Spleen (tissue), 7 donors: ENCODE measurements around the gene FAM174B.

Source experiments
- CTCF ChIP-seq, 11 experiments: fragments of 200-600 bp in 7 of 11; fragments of 450-650 bp in 4 of 11; sonication (generic) in 4 of 11; IDR thresholded peaks in 8 of 11; conservative IDR thresholded peaks in 3 of 11; 1 replicate in 7 of 11; 2 replicates in 4 of 11; pipeline versions ENCODE4 v1.4.0 to v1.8.0; 2016 to 2021; ENCODE audit warnings: antibody characterized with exemption in 11 of 11, inconsistent platforms in 4 of 11, mild to moderate bottlenecking in 1 of 11
- POLR2A ChIP-seq, 3 donors: fragments of 450-650 bp; IDR thresholded peaks; one replicate each; pipeline ENCODE4 v1.5.1; 2017; ENCODE audit warnings: antibody characterized with exemption in 3 of 3, mild to moderate bottlenecking in 1 of 3
- POLR2AphosphoS5 ChIP-seq, 3 donors: sonication (generic); formaldehyde crosslinking; IDR thresholded peaks; one replicate each; pipeline ENCODE4 v1.5.1; 2017; ENCODE audit warnings: antibody characterized with exemption in 3 of 3
- donor health status: DM: no; HTN: no; CAD: no; lungs with moderate emphysema.
- donor health status: DM: no; HTN: no; CAD: no.
- donor health status: DM: no; HTN: no; CAD: no.

GRCh38 chr15:92665100-92665555, 9.6 kb upstream of the FAM174B start:
- TF ChIP-seq CTCF (IDR thresholded peaks at IDR 0.05 in 8 of 11, conservative IDR thresholded peaks at IDR 0.05 in 3 of 11) (no peak), POLR2AphosphoS5 (IDR thresholded peaks at IDR 0.05) (no peak), POLR2A (IDR thresholded peaks at IDR 0.05) (no peak)
